GM19238 (cell line): ENCODE data around the gene MECR.
"Not testable (repeated sequence)": the region's sequence is repeated elsewhere in the genome, so short reads cannot be mapped to it uniquely, and the experiment has no call there.

ENCODE experiments used
- DNase-seq: peaks from one replicate; pipeline ENCODE4 v3.0.0; 2011; ENCODE audit warnings: low spot score; ENCODE audit not compliant: insufficient read length

MECR gene

GRCh38 chr1:29236712-29237128, 6.0 kb upstream of the MECR start:
- DNase-seq, result peak; percentile 41

- peak; percentile 90 for DNase-seq
Measured at GRCh38 chr1:29235955-29236711, 5.4 kb upstream of the MECR start, which contains the start of gene PTPRU. TSS of gene PTPRU (plus strand) at chr1:29236522. CDS start at chr1:29236645, 123 bp downstream.

- not testable (repeated sequence) for DNase-seq
Measured at GRCh38 chr1:29234881-29235280, 4.1 kb upstream of the MECR start.

GRCh38 chr1:29234471-29234870, 3.7 kb upstream of the MECR start:
- no peak for DNase-seq

GRCh38 chr1:29233693-29234092, 3.0 kb upstream of the MECR start:
- no peak for DNase-seq

- DNase-seq, result no peak
Measured at GRCh38 chr1:29232387-29232786, 1.7 kb upstream of the MECR start.

GRCh38 chr1:29230204-29230552, 556 bp downstream of the MECR start:
- DNase-seq, result no peak

- DNase-seq, result no peak
Measured at GRCh38 chr1:29227511-29227910, 3.2 kb downstream of the MECR start.

- no peak for DNase-seq
Measured at GRCh38 chr1:29225361-29225760, 5.4 kb downstream of the MECR start.

- DNase-seq, result no peak
Measured at GRCh38 chr1:29224356-29224837, 6.3 kb downstream of the MECR start.

GRCh38 chr1:29223521-29223920, 7.2 kb downstream of the MECR start:
- no peak for DNase-seq

- no peak for DNase-seq
Measured at GRCh38 chr1:29222686-29223085, 8.0 kb downstream of the MECR start.

- not testable (repeated sequence) for DNase-seq
Measured at GRCh38 chr1:29222260-29222659, 8.5 kb downstream of the MECR start.

GRCh38 chr1:29221296-29221695, 9.4 kb downstream of the MECR start:
- no peak for DNase-seq

- DNase-seq, result no peak
Measured at GRCh38 chr1:29218223-29218622, 12.5 kb downstream of the MECR start.

GRCh38 chr1:29217633-29218032, 13.1 kb downstream of the MECR start:
- no peak for DNase-seq

GRCh38 chr1:29213055-29213454, 17.7 kb downstream of the MECR start:
- no peak for DNase-seq

GRCh38 chr1:29211086-29212030, 19.4 kb downstream of the MECR start:
- DNase-seq, result no peak

GRCh38 chr1:29210278-29211085, 20.3 kb downstream of the MECR start:
- DNase-seq, result peak; percentile 19

- DNase-seq, result no peak
Measured at GRCh38 chr1:29209173-29209572, 21.6 kb downstream of the MECR start.

- no peak for DNase-seq
Measured at GRCh38 chr1:29208442-29208841, 22.3 kb downstream of the MECR start.
